ENCODE measurements around the gene CHD2. TPM values are rescaled to one million over a fixed set of nuclear protein-coding genes. Genes with fewer than 3 reads are reported as not detected.
A peak's percentile ranks its signal among the peaks of the same experiment; 100 is the strongest.

Gene CHD2
- total RNA-seq, 1 donor from 2014 or later: 59.7 TPM

- DNase-seq (ENCODE audit: low spot score): no peak
- Mint-ChIP-seq H3K27ac (ENCODE audit: unreplicated experiment) (no peak overlapping the region), H3K4me3 (ENCODE audit: unreplicated experiment) (no peak overlapping the region), H3K36me3 (ENCODE audit: low read depth) (peaks cover 44% of the 10 kb centered on the region), H3K4me1 (ENCODE audit: low read depth) (peaks cover 32% of the 10 kb centered on the region), H3K9me3 (ENCODE audit: low read depth) (peaks cover 5% of the 10 kb centered on the region), H3K27me3 (ENCODE audit: low read depth) (no peaks in the 10 kb centered on the region)
- TF ChIP-seq CTCF (IDR thresholded peaks at IDR 0.05): no peak
Observed at GRCh38 chr15:92960996-92961681, 61.0 kb downstream of the CHD2 start.

GRCh38 chr15:92962914-92963313 is 62.8 kb downstream of the CHD2 start:
- peaks cover 5% of the 10 kb centered on the region for H3K9me3 Mint-ChIP-seq (ENCODE audit: low read depth)
- DNase-seq (ENCODE audit: low spot score): no peak
- H3K27ac Mint-ChIP-seq (ENCODE audit: unreplicated experiment): no peak overlapping the region
- no peak overlapping the region for H3K4me3 Mint-ChIP-seq (ENCODE audit: unreplicated experiment)
- H3K27me3 Mint-ChIP-seq (ENCODE audit: low read depth): no peaks in the 10 kb centered on the region
- peaks cover 44% of the 10 kb centered on the region for H3K36me3 Mint-ChIP-seq (ENCODE audit: low read depth)
- TF ChIP-seq CTCF (IDR thresholded peaks at IDR 0.05): no peak
- peaks cover 30% of the 10 kb centered on the region for H3K4me1 Mint-ChIP-seq (ENCODE audit: low read depth)

DNA sequence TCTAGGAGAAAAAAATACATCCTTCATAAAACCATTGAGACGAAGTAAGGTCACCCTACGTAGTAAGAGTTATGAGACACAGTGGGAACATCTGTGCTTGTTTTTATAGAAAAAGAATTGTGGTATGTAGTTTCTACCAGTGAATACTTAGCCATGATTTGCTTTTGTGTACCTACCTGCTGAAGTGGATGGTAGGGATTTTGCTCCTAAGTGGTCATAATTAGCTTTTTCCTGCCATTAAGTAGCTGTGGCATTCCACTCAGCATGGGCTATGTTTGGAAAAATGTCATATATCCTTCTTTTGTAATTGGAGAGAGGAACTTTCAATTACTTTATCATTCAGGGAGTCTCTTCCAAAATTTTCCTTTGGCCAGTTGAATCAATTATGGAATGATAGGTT is 63.7 kb downstream of the CHD2 start:
- H3K27me3 Mint-ChIP-seq (ENCODE audit: low read depth): no peaks in the 10 kb centered on the region
- no peak for DNase-seq (ENCODE audit: low spot score)
- peaks cover 5% of the 10 kb centered on the region for H3K9me3 Mint-ChIP-seq (ENCODE audit: low read depth)
- H3K27ac Mint-ChIP-seq (ENCODE audit: unreplicated experiment): peak overlapping the region; percentile 17
- TF ChIP-seq CTCF (IDR thresholded peaks at IDR 0.05): no peak
- H3K4me3 Mint-ChIP-seq (ENCODE audit: unreplicated experiment): no peak overlapping the region
- H3K4me1 Mint-ChIP-seq (ENCODE audit: low read depth): peaks cover 28% of the 10 kb centered on the region
- H3K36me3 Mint-ChIP-seq (ENCODE audit: low read depth): peaks cover 43% of the 10 kb centered on the region

DNA sequence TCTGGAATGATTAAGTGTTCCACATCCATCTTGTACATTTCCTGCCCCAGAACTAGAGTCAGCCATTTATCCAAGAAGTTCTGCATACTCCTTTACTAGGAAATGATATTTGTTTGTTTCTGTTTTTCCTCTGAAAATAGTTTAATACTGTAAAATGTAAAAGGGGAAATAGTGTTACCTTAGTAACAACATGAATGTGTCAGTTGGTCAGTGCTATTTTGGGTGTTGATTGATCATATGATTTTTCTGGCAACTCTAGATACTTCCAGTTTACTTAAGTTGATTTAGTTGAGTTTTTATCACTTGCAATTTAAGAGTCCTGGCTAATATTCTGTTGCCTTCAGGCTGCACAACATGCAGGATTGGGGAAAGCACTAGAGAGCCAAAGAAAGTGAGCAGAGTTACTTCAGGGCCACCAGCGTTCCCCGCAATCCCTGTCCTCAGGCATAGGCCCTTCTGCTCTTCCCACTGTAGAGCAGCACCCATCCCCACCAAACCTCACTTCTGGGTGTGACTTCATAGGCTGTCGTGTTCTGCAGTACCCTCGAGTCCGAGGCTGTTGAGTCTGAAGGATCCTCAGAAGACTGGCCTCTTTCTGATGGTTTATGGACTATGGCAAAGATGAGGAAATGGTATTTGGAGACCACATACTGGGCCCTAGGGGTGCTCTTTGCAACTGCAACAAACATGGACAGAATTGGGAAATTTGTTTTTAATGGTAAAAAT is 69.0 kb downstream of the CHD2 start:
- Mint-ChIP-seq H3K9me3 (ENCODE audit: low read depth) (no peaks in the 10 kb centered on the region), H3K36me3 (ENCODE audit: low read depth) (peaks cover 51% of the 10 kb centered on the region), H3K4me3 (ENCODE audit: unreplicated experiment) (no peak overlapping the region), H3K4me1 (ENCODE audit: low read depth) (peaks cover 35% of the 10 kb centered on the region), H3K27ac (ENCODE audit: unreplicated experiment) (peak overlapping the region; percentile 37), H3K27me3 (ENCODE audit: low read depth) (no peaks in the 10 kb centered on the region)
- peak; percentile 32 for TF ChIP-seq CTCF (IDR thresholded peaks at IDR 0.05)
- no peak for DNase-seq (ENCODE audit: low spot score)

DNA sequence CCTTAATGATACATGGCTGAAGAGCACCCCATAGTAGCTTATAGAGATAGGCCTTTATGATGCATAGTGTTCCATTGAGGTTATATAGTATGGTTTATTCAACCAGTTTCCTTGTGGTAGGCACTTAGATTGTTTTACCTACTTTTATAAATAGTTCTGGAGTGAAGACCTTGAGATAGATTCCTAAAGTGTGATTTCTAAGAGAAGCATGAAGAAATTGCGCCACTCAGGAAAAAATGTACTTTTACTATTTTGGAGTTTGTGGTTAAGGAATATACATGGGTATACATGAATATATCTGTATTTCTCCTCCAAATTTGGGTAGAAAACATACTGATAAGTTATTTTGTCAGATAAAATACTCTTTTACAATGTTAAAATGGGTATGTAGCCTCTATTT is 70.5 kb downstream of the CHD2 start:
- no peak for TF ChIP-seq CTCF (IDR thresholded peaks at IDR 0.05)
- Mint-ChIP-seq H3K36me3 (ENCODE audit: low read depth) (peaks cover 53% of the 10 kb centered on the region), H3K27me3 (ENCODE audit: low read depth) (no peaks in the 10 kb centered on the region), H3K4me1 (ENCODE audit: low read depth) (peaks cover 38% of the 10 kb centered on the region), H3K9me3 (ENCODE audit: low read depth) (no peaks in the 10 kb centered on the region), H3K27ac (ENCODE audit: unreplicated experiment) (peak overlapping the region; percentile 39), H3K4me3 (ENCODE audit: unreplicated experiment) (no peak overlapping the region)
- DNase-seq (ENCODE audit: low spot score): no peak
